A549 (cell line): ENCODE data around the gene PPY. TPM values are rescaled to one million over a fixed set of nuclear protein-coding genes. Genes with fewer than 3 reads are reported as not detected.
A peak's percentile ranks its signal among the peaks of the same experiment; 100 is the strongest.

Experiments used
- ATAC-seq, 2 experiments: fragments of 200-7000 bp in 1 of 2; fragments of >200 bp in 1 of 2; cut with Nextera tagmentation in 1 of 2; cut with Tn5 transposase in 1 of 2; 3 replicates each; pipeline versions ENCODE4 v1.8.0 to v1.9.1; 2018 to 2020; ENCODE audit warnings: mild to moderate bottlenecking in 1 of 2, moderate library complexity in 1 of 2
- CTCF ChIA-PET: fragments of 300-600 bp; sonication (Branson Sonifier 250); formaldehyde crosslinking; extraction: SDS; loops from one replicate; lab custom pipeline; 2021; ENCODE audit warnings: antibody characterized with exemption, inconsistent platforms; lab: Yijun Ruan, JAX
- POLR2A ChIA-PET: fragments of 350-600 bp; formaldehyde crosslinking; extraction: SDS; loops from one replicate; lab custom pipeline; 2021; ENCODE audit warnings: antibody characterized with exemption, inconsistent platforms; lab: Yijun Ruan, JAX
- DNase-seq, 2 experiments: peaks; one replicate each; pipeline versions ENCODE4 v3.0.0 to v3.0.0-alpha.2; 2011 to 2016; ENCODE audit warnings: low read depth in 1 of 2, low spot score in 1 of 2
- FAIRE-seq: peaks from 2 replicates; lab custom pipeline; 2011; peaks lifted over from hg19 to GRCh38; lab: Jason Lieb, UNC
- H3K27ac ChIP-seq, 2 experiments: fragments of >200 bp; sonication (Bioruptor Twin); formaldehyde crosslinking; 3 replicates each; pipeline ENCODE4 v1.5.1; 2016 to 2017
- H3K4me1 ChIP-seq: fragments of >200 bp; sonication (Bioruptor Twin); formaldehyde crosslinking; 3 replicates; pipeline ENCODE4 v1.6.1; 2016
- H3K4me2 ChIP-seq: fragments of >200 bp; sonication (Bioruptor Twin); formaldehyde crosslinking; 3 replicates; pipeline ENCODE4 v1.6.1; 2016
- H3K4me3 ChIP-seq: fragments of >200 bp; sonication (Bioruptor Twin); formaldehyde crosslinking; 3 replicates; pipeline ENCODE4 v1.5.1; 2016
- H3K9me3 ChIP-seq: fragments of >200 bp; sonication (Bioruptor Twin); formaldehyde crosslinking; 3 replicates; pipeline ENCODE4 v1.6.1; 2016
- BHLHE40 ChIP-seq: IDR thresholded peaks from 2 replicates; pipeline ENCODE4 v1.6.1; 2012; ENCODE audit warnings: low read depth, low read length, inconsistent platforms
- CBX2 ChIP-seq: fragments of 200-600 bp; sonication (generic); IDR thresholded peaks from 2 replicates; pipeline ENCODE4 v1.6.1; 2016; ENCODE audit warnings: low read depth, mild to moderate bottlenecking, borderline replicate concordance
- CEBPB ChIP-seq, 2 experiments: fragments of >200 bp in 1 of 2; sonication (Bioruptor Twin) in 1 of 2; formaldehyde crosslinking in 1 of 2; IDR thresholded peaks; 2 replicates each; pipeline ENCODE4 v1.6.1; 2012 to 2016
- CHD2 ChIP-seq: fragments of 150-350 bp; IDR thresholded peaks from 2 replicates; pipeline ENCODE4 v1.6.1; 2014; ENCODE audit warnings: low read length; ENCODE audit not compliant: partially characterized antibody
- ELK1 ChIP-seq: fragments of 150-350 bp; IDR thresholded peaks from 2 replicates; pipeline ENCODE4 v1.6.1; 2014; ENCODE audit warnings: low read depth, mild to moderate bottlenecking, low read length
- EP300 ChIP-seq, 2 experiments: fragments of >200 bp; sonication (Bioruptor Twin); formaldehyde crosslinking; IDR thresholded peaks; 2 replicates in 1 of 2; 3 replicates in 1 of 2; pipeline ENCODE4 v1.6.1; 2016 to 2017
- ESRRA ChIP-seq: fragments of 150-350 bp; IDR thresholded peaks from 2 replicates; pipeline ENCODE4 v1.6.1; 2014; ENCODE audit warnings: mild to moderate bottlenecking, low read length, borderline replicate concordance
- FOSB ChIP-seq: fragments of 250-450 bp; sonication (Bioruptor Pico); IDR thresholded peaks from 2 replicates; pipeline ENCODE4 v1.5.0; 2020; ENCODE audit warnings: mild to moderate bottlenecking, moderate library complexity
- HEYL ChIP-seq: fragments of 250-450 bp; sonication (Bioruptor Pico); IDR thresholded peaks from 2 replicates; pipeline ENCODE4 v1.8.0; 2021; ENCODE audit warnings: mild to moderate bottlenecking, moderate library complexity
- HOXB5 ChIP-seq: fragments of 250-450 bp; sonication (Bioruptor Pico); IDR thresholded peaks from 2 replicates; pipeline ENCODE4 v1.5.0; 2020; ENCODE audit warnings: mild to moderate bottlenecking, moderate library complexity
- JUN ChIP-seq, 2 experiments: fragments of >200 bp; sonication (Bioruptor Twin); formaldehyde crosslinking; IDR thresholded peaks; 2 replicates in 1 of 2; 3 replicates in 1 of 2; pipeline ENCODE4 v1.6.1; 2016 to 2017
- MAFK ChIP-seq: fragments of 450-650 bp; IDR thresholded peaks from 2 replicates; pipeline ENCODE4 v1.6.1; 2014; ENCODE audit not compliant: partially characterized antibody
- MYC ChIP-seq: IDR thresholded peaks from 2 replicates; pipeline ENCODE4 v1.6.1; 2012; ENCODE audit warnings: mild to moderate bottlenecking, inconsistent platforms, low read length, improper control_type of control experiment, borderline replicate concordance
- NR3C1 ChIP-seq: fragments of >200 bp; sonication (Bioruptor Twin); formaldehyde crosslinking; IDR thresholded peaks from 3 replicates; pipeline ENCODE4 v1.6.1; 2017
- SMC3 ChIP-seq: fragments of >200 bp; sonication (Bioruptor Twin); formaldehyde crosslinking; IDR thresholded peaks from 3 replicates; pipeline ENCODE4 v1.6.1; 2018; ENCODE audit warnings: inconsistent platforms
- SREBF2 ChIP-seq: fragments of 450-650 bp; IDR thresholded peaks from 2 replicates; pipeline ENCODE4 v1.6.1; 2014; ENCODE audit warnings: mild to moderate bottlenecking, moderate library complexity
- TFCP2L1 ChIP-seq: fragments of 250-450 bp; sonication (Bioruptor Pico); IDR thresholded peaks from 2 replicates; pipeline ENCODE4 v1.5.0; 2021; ENCODE audit warnings: mild to moderate bottlenecking
- TP53 ChIP-seq: fragments of 250-450 bp; sonication (Bioruptor Pico); IDR thresholded peaks from 2 replicates; pipeline ENCODE4 v1.5.0; 2021; ENCODE audit warnings: mild to moderate bottlenecking, moderate library complexity
- ZFP36 ChIP-seq: fragments of 450-650 bp; IDR thresholded peaks from 2 replicates; pipeline ENCODE4 v1.6.1; 2014; ENCODE audit warnings: borderline replicate concordance; ENCODE audit not compliant: partially characterized antibody
- WGBS: methylation state at CpG from one replicate; pipeline ENCODE4 v1.1.6; 2017; ENCODE audit errors: missing lambda C conversion rate; 5-methylcytosine and 5-hydroxymethylcytosine counted together
- polyA plus RNA-seq, 4 experiments: library from polyadenylated mRNA; depleted of rRNA in 3 of 4; stranded (reverse); fragments of >200 nt; fragmentation: RNase III in 1 of 4; extraction: RNeasy Plus Mini Kit Qiagen cat#74134 plus additional on column Dnase treatment in 1 of 4; gene quantifications; 2 replicates in 3 of 4; 3 replicates in 1 of 4; pipeline ENCODE4 v1.2.3, GENCODE V29; 2011 to 2017
- TF ChIP-seq, protein P1 (sequence below): fragments of >200 bp; sonication (Bioruptor Twin); formaldehyde crosslinking; IDR thresholded peaks from 3 replicates; pipeline ENCODE4 v1.6.1; 2016
- TF ChIP-seq, protein P2 (sequence below): fragments of 450-650 bp; IDR thresholded peaks from 2 replicates; pipeline ENCODE4 v1.6.1; 2014; ENCODE audit warnings: antibody characterized with exemption
- TF ChIP-seq, protein P3 (sequence below): fragments of 250-450 bp; sonication (Bioruptor Pico); IDR thresholded peaks from 2 replicates; pipeline ENCODE4 v1.5.0; 2021; ENCODE audit warnings: mild to moderate bottlenecking, moderate library complexity, borderline replicate concordance
- TF ChIP-seq, protein P4 (sequence below): IDR thresholded peaks from 2 replicates; pipeline ENCODE4 v1.6.1; 2012

PPY gene
- polyA plus RNA-seq, 2 of the 4 experiments (the other 2 are of a cell fraction), result not detected

- H3K4me2 ChIP-seq, result no peak overlapping the region
- POLR2A ChIA-PET, result no interaction called here
- no peak overlapping the region for H3K27ac ChIP-seq
- H3K4me3 ChIP-seq, result no peak overlapping the region
- WGBS, result 68% methylated on average over 34 of the region's 42 CpGs
- TF ChIP-seq HOXB5 (CRISPR knock-in tag) (no peak), MAFK (no peak), EP300 (IDR thresholded peaks at IDR 0.05) (no peak), CHD2 (no peak), SMC3 (no peak), CBX2 (no peak), ELK1 (no peak), TP53 (CRISPR knock-in tag) (no peak), ZFP36 (no peak), JUN (IDR thresholded peaks at IDR 0.05) (no peak), FOSB (no peak)
- TF ChIP-seq, protein P1, sequence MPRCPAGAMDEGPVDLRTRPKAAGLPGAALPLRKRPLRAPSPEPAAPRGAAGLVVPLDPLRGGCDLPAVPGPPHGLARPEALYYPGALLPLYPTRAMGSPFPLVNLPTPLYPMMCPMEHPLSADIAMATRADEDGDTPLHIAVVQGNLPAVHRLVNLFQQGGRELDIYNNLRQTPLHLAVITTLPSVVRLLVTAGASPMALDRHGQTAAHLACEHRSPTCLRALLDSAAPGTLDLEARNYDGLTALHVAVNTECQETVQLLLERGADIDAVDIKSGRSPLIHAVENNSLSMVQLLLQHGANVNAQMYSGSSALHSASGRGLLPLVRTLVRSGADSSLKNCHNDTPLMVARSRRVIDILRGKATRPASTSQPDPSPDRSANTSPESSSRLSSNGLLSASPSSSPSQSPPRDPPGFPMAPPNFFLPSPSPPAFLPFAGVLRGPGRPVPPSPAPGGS, result no peak
- peaks cover 14% of the 10 kb centered on the region for H3K4me1 ChIP-seq
- no peaks in the 10 kb centered on the region for H3K9me3 ChIP-seq
- ATAC-seq (no peak), DNase-seq (no peak), FAIRE-seq (no peak)
- CTCF ChIA-PET, result interaction anchor here (0.7 to 9.5 kb wide), 7 partner anchors 12 to 68 kb away, joined by 3 to 94 read pairs (median 28); partner anchors contain the start of gene MPP2
Measured at GRCh38 chr17:43927060-43927864, 15.0 kb downstream of the PPY start.

DNA sequence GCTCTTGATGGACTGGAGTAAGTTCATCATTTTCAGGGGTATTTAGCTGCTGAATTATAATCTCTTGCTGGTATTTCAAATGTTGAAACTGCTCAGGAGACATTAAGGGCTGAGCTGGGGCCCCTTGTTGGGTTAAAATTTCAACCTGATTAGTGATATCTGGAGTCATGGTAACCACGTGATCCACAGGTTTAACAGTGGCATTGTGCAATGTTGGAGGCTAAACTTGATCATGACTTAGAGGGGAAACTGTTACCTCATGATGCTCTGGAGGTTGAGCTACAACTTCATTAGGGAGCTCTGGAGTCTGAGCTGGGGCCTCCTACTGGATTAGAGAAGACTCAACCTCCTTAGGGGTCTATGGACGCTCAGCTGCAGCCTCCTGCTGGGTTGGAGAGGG lies 17.7 kb downstream of the PPY start:
- H3K4me3 ChIP-seq, result no peak overlapping the region
- H3K27ac ChIP-seq, result no peak overlapping the region
- ATAC-seq (no peak), FAIRE-seq (no peak), DNase-seq (no peak)
- ChIA-PET POLR2A (no interaction called here), CTCF (interaction anchor here (0.6 to 9.5 kb wide), 8 partner anchors 9 to 132 kb away, joined by 3 to 94 read pairs (median 26); partner anchors contain the start of genes MPP2 and PYY)
- TF ChIP-seq, protein P2, sequence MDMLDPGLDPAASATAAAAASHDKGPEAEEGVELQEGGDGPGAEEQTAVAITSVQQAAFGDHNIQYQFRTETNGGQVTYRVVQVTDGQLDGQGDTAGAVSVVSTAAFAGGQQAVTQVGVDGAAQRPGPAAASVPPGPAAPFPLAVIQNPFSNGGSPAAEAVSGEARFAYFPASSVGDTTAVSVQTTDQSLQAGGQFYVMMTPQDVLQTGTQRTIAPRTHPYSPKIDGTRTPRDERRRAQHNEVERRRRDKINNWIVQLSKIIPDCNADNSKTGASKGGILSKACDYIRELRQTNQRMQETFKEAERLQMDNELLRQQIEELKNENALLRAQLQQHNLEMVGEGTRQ, result peak; percentile 35; the same call in 1 of the 2 replicates
- no peak for TF ChIP-seq NR3C1
- no peaks in the 10 kb centered on the region for H3K4me1 ChIP-seq
- no peak overlapping the region for H3K4me2 ChIP-seq
- H3K9me3 ChIP-seq, result no peaks in the 10 kb centered on the region
- 14% methylated on average over 2 of the region's 2 CpGs for WGBS

GRCh38 chr17:43920500-43921095 lies 21.7 kb downstream of the PPY start:
- Histone ChIP-seq H3K9me3 (no peaks in the 10 kb centered on the region), H3K4me3 (no peak overlapping the region), H3K4me1 (no peaks in the 10 kb centered on the region), H3K4me2 (no peak overlapping the region), H3K27ac (no peak overlapping the region)
- TF ChIP-seq ESRRA (no peak), SREBF2 (no peak), JUN (IDR thresholded peaks at IDR 0.05) (no peak), CEBPB (IDR thresholded peaks at IDR 0.05) (no peak), HEYL (no peak), MYC (no peak), SMC3 (no peak), TFCP2L1 (CRISPR knock-in tag) (no peak), ZFP36 (no peak), BHLHE40 (no peak)
- TF ChIP-seq, protein P3, sequence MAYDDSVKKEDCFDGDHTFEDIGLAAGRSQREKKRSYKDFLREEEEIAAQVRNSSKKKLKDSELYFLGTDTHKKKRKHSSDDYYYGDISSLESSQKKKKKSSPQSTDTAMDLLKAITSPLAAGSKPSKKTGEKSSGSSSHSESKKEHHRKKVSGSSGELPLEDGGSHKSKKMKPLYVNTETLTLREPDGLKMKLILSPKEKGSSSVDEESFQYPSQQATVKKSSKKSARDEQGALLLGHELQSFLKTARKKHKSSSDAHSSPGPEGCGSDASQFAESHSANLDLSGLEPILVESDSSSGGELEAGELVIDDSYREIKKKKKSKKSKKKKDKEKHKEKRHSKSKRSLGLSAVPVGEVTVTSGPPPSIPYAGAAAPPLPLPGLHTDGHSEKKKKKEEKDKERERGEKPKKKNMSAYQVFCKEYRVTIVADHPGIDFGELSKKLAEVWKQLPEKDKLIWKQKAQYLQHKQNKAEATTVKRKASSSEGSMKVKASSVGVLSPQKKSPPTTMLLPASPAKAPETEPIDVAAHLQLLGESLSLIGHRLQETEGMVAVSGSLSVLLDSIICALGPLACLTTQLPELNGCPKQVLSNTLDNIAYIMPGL (CRISPR knock-in tag), result no peak
- TF ChIP-seq, protein P4, sequence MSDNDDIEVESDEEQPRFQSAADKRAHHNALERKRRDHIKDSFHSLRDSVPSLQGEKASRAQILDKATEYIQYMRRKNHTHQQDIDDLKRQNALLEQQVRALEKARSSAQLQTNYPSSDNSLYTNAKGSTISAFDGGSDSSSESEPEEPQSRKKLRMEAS, result no peak
- POLR2A ChIA-PET, result no interaction called here
- CTCF ChIA-PET, result interaction anchor here (0.7 to 9.5 kb wide), 5 partner anchors 11 to 42 kb away, joined by 3 to 94 read pairs (median 13); partner anchors contain the start of genes MPP2 and PPY
- 53% methylated on average over 10 of the region's 10 CpGs for WGBS
- ATAC-seq, result no peak
- no peak for FAIRE-seq
- no peak for DNase-seq
